ENCODE data around the gene DAAM2.

DNA sequence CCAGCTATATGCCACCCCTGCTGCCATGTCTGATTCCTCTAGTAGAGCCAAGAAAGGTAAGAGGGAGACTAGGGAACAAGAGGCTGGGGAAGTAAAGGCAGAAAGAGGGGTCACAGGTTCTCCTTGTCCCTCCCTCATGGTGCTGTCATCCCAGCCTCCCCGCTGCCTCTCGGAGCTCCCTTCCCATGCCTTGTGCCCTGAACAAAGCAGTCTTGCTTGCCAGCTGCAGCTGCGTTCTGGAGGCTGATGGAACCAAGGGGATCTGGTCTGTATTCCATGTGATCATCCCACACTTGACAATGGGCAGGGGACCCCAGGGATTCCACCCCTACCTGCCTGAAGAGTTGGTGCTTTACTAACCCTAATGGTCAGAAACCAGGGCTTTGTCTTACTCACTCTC lies 61.4 kb downstream of the DAAM2 start:
- TF ChIP-seq POLR2A (IDR thresholded peaks at IDR 0.05; ENCODE audit: low read depth, low read length), result no peak
- no peak for TF ChIP-seq POLR2AphosphoS5 (IDR thresholded peaks at IDR 0.05; ENCODE audit: low read depth, low read length)
- TF ChIP-seq TAF1 (IDR thresholded peaks at IDR 0.05; ENCODE audit: borderline replicate concordance, low read depth, low read length), result no peak
